ENCODE data around the gene KAT6B. TPM values are rescaled to one million over a fixed set of nuclear protein-coding genes. Genes with fewer than 3 reads are reported as not detected.

The KAT6B gene
- total RNA-seq, 4 donors from 2014 or later: 29.1 to 159 (median 61.2) TPM

GRCh38 chr10:74880041-74880440, 53.6 kb downstream of the KAT6B start:
- H3K27ac ChIP-seq: no peak overlapping the region
- TF ChIP-seq POLR2A (IDR thresholded peaks at IDR 0.05) (no peak), CTCF (IDR thresholded peaks at IDR 0.05) (no peak)
- no peaks in the 10 kb centered on the region for H3K36me3 ChIP-seq
- no peak for DNase-seq
- H3K9me3 ChIP-seq: no peaks in the 10 kb centered on the region
- no peaks in the 10 kb centered on the region for H3K27me3 ChIP-seq
- no peak overlapping the region for H3K4me3 ChIP-seq
- intact Hi-C loops (cut with DNase I; ENCODE audit: low total_unique reads): no loop called here
- no peaks in the 10 kb centered on the region for H3K4me1 ChIP-seq

GRCh38 chr10:74881253-74881884, 55.0 kb downstream of the KAT6B start:
- H3K9me3 ChIP-seq: no peaks in the 10 kb centered on the region
- H3K27ac ChIP-seq: no peak overlapping the region
- no peaks in the 10 kb centered on the region for H3K27me3 ChIP-seq
- intact Hi-C loops (cut with DNase I; ENCODE audit: low total_unique reads): no loop called here
- no peaks in the 10 kb centered on the region for H3K4me1 ChIP-seq
- TF ChIP-seq POLR2A (IDR thresholded peaks at IDR 0.05): no peak
- TF ChIP-seq CTCF (IDR thresholded peaks at IDR 0.05): no peak
- no peak overlapping the region for H3K4me3 ChIP-seq
- no peaks in the 10 kb centered on the region for H3K36me3 ChIP-seq
- no peak for DNase-seq

- no peak for DNase-seq
- Histone ChIP-seq H3K9me3 (no peaks in the 10 kb centered on the region), H3K4me3 (no peak overlapping the region), H3K27ac (no peak overlapping the region), H3K36me3 (no peaks in the 10 kb centered on the region), H3K27me3 (no peaks in the 10 kb centered on the region), H3K4me1 (no peaks in the 10 kb centered on the region)
- TF ChIP-seq POLR2A (IDR thresholded peaks at IDR 0.05) (no peak), CTCF (IDR thresholded peaks at IDR 0.05) (no peak)
- intact Hi-C loops (cut with DNase I; ENCODE audit: low total_unique reads): no loop called here
These were observed 56.0 kb downstream of the KAT6B start for GRCh38 chr10:74882427-74882826.

GRCh38 chr10:74882831-74883230, 56.4 kb downstream of the KAT6B start:
- H3K4me3 ChIP-seq: no peak overlapping the region
- DNase-seq: no peak
- H3K9me3 ChIP-seq: no peaks in the 10 kb centered on the region
- H3K27ac ChIP-seq: no peak overlapping the region
- TF ChIP-seq POLR2A (IDR thresholded peaks at IDR 0.05) (no peak), CTCF (IDR thresholded peaks at IDR 0.05) (no peak)
- no peaks in the 10 kb centered on the region for H3K4me1 ChIP-seq
- no peaks in the 10 kb centered on the region for H3K27me3 ChIP-seq
- intact Hi-C loops (cut with DNase I; ENCODE audit: low total_unique reads): no loop called here
- no peaks in the 10 kb centered on the region for H3K36me3 ChIP-seq

- no peaks in the 10 kb centered on the region for H3K4me1 ChIP-seq
- no peak overlapping the region for H3K4me3 ChIP-seq
- intact Hi-C loops (cut with DNase I; ENCODE audit: low total_unique reads): no loop called here
- no peaks in the 10 kb centered on the region for H3K27me3 ChIP-seq
- no peaks in the 10 kb centered on the region for H3K36me3 ChIP-seq
- TF ChIP-seq POLR2A (IDR thresholded peaks at IDR 0.05) (no peak), CTCF (IDR thresholded peaks at IDR 0.05) (no peak)
- H3K27ac ChIP-seq: no peak overlapping the region
- DNase-seq: no peak
- H3K9me3 ChIP-seq: no peaks in the 10 kb centered on the region
These were observed 57.0 kb downstream of the KAT6B start for GRCh38 chr10:74883428-74883827.

Data from uterus (tissue), 4 donors.